GM19463 (cell line): ENCODE data around the gene PI4KA.
"Not testable (repeated sequence)": the region's sequence is repeated elsewhere in the genome, so short reads cannot be mapped to it uniquely, and the experiment has no call there.

Experiments used
- ATAC-seq: cut with Tn5 transposase; IDR thresholded peaks from one replicate; pipeline ENCODE4 v1.9.1; 2021; ENCODE audit warnings: mild to moderate bottlenecking, moderate library complexity; ENCODE audit not compliant: unreplicated experiment

PI4KA gene

DNA sequence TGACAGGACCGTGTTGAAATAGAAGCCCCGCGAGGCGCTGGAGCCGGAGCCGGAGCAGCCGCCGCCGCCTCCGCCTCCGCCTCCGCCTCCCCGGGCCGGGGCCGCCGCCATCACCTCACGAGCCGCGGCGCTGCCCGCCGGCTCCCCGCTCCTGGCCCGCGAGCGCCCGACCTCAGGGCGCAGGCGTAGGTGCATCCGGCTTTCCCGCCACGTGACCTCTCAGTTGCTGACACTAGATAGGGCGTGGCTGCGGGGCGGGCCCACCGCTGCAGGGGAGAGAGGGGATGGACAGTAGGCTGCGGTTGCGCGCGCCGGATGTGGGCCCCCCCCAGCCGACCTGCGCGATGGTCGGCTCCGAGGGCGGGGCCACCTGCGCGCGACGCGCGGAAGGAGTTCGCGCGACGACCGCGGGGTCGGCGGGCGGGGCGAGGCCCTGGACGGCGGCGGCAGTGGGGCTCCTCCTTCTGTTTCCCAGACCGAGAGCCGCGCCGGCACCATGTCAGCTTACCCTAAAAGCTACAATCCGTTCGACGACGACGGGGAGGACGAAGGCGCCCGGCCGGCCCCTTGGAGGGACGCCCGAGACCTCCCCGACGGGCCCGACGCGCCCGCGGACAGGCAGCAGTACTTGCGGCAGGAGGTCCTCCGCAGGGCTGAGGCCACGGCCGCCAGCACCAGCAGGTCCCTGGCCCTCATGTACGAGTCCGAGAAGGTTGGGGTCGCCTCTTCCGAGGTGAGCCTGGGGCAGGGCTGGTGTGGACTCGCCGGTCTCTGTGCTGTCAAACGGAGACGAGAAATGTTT is at the start of gene PI4KA, which contains the start of gene SNAP29:
TSS of gene PI4KA (minus strand) at position 197 of the 802 bp plus-strand sequence. CDS start at position 111, 86 bp downstream.
TSS of gene SNAP29 (plus strand) at position 393 of the 802 bp plus-strand sequence. CDS start at position 497, 104 bp downstream.
- peak; percentile 91 for ATAC-seq

DNA sequence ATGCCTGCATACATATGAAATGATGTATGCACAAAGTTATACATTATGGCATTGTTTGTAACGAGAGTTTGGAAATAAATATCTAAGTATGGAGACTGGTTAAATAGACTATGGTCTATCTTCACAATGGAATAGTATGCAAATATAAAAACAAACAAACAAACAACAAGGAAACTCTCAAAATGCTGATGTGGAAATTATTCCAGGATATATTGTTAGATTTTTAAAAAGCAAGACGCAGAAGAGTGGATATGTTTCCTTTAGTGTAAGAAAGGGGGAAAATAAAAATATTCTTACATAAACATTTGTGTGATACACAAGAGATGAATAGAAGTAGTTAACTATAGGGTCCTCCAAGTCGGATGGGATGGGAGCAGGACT is 47.8 kb upstream of the PI4KA start:
- ATAC-seq = no peak

DNA sequence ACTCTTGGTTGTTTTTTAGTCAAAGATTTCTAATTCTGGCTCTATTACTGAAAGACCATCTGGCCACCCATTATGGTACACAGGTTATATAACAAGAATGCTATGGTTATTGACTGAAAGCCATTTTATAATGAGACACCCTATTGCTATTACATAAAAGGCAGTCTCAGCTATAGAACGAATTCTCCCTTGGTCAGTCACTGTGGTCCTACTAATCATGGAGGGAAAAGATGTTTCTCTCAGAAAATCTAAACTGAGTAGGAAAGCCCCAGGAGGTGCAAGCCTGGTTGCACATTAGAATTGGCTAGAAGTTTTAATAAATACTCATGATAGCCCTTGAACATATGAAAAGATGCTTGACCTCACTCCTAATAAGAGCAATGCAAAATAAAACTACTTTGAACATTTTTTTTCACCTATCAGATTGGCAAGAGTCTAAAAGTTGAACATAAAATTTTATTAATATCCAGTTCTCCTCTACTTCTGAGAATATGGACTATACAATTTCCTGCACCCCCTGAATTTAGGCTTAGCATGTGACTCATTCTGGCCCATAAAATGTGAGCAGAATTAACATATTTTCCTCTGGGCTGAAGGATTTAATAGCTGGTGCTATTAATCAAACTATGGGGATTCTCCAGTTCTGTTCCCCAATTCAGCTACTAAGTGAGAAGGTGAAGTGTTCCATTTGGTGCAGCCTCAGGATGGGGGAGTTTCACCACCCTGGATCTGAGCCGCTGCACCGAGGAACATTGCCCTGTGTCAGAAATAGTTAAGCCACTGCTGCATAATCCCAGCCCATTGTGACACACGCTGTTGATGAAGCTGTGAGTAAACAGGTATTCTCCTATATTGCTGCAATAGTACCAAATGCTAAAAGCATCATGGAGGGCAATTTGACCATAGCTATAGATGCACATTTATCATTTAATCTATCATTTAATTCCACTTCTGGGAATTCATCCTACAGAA is 47.1 kb upstream of the PI4KA start:
- ATAC-seq = no peak

DNA sequence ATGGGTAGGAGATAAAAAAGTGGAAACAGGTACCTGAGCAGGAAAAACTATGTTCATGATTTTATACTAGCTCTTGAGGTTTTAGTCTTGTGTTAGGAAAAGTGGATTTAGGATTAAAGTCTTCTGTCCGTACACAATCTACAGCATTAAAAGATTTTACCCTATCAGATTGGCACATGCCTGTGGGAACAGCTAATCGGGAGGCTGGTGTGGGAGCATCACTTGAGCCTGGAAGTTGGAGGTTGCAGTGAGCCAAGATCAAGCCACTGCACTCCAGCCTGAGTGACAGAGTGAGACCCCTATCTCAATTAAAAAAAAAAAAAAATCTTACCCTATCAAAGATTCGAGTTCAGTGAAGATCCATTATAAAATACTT is 46.4 kb upstream of the PI4KA start:
- no peak for ATAC-seq

DNA sequence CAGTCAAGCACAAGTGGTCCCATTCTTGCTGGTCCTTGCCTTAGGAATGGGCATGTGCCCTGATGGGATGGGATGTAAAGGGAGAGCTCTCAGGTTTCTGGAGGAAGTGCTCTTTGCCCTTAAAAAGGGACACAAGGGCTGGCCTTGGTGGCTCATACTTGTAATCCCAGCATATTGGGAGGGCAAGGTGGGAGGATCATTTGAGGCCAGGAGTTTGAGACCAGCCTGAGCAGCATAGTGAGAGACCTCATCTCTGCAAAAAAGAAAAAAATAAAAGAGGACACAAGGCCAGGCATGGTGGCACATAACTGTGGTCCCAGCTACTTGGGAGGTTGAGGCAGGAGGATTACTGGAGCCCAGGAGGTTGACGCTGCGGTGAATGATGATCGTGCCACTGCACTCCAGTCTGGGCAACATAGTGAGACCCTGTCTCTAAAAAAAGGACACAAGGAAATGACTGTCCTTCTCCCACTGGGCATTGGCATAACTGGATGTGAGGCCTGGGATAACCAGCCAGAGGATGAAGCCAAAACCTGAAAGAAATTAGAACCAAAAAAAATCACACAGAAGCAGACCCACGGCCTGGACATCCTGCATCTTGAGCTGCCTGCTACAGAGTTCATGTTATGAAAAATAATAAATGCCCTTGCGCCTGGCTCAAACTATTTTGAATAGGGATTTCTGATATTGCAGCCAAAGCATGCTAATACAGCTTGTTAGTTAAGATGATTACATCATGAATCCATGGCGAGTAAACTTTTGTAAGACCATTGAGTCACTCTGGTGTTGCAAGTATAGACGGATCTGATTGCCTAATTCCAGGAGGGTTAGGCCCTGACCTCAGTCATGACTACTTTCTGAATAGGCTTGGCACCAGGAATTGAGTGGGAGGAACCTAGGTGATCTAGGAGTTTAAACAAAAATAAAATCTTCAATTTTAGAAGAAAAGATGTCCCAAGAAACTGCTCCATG is 45.7 kb upstream of the PI4KA start:
- no peak for ATAC-seq

DNA sequence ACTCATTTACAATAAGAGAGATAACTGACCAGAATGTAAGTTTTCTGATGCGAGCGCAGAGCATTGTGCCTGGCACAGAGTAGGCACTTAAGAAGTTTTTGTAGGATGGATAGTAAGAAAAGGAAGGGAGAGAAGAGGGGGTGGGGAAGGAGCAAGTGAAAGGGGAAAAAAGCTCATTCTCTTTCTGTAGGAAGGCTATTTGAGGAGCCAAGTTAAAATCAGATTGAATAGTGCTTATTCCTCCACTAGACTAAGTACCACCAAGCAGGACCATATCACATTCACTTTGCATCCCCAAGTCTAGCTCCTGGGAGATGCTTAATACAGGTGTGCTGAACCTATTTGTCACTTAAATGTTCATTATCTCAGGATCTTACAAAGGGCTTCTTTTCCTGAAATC is 44.5 kb upstream of the PI4KA start:
- ATAC-seq = no peak

DNA sequence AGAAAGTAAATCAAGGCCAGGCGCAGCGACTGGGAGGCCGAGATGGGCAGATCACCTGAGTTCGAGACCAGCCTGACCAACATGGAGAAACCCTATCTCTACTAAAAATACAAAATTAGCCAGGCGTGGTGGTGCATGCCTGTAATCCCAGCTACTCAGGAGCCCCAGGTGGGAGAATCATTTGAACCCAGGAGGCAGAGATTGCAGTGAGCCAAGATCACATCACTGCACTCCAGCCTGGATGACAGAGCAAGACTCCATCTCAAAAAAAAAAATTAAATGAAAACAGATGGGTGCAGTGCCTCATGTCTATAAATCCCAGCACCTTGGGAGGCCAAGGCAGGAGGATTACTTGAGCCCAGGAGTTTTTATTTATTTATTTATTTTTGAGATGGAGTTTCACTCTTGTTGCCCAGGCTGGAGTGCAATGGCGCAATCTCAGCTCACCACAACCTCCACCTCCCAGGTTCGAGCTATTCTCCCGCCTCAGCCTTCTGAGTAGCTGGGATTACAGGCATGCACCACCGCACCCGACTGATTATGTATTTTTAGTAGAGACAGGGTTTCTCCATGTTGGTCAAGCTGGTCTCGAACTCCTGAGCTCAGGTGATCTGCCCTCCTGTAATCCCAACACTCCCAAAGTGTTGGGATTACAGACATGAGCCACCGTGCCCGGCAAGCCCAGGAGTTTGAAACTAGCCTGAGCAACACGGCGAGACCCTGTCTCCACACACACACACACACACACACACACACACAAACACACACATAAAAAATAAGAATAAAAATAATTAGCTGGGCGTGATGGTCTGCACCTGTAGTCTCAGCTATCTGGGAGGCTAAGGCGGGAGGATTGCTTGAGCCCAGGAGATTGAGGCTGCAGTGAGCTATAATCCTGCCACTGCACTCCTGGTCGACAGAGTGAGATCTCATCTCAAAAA is 42.8 kb upstream of the PI4KA start:
- ATAC-seq = not testable (repeated sequence)

DNA sequence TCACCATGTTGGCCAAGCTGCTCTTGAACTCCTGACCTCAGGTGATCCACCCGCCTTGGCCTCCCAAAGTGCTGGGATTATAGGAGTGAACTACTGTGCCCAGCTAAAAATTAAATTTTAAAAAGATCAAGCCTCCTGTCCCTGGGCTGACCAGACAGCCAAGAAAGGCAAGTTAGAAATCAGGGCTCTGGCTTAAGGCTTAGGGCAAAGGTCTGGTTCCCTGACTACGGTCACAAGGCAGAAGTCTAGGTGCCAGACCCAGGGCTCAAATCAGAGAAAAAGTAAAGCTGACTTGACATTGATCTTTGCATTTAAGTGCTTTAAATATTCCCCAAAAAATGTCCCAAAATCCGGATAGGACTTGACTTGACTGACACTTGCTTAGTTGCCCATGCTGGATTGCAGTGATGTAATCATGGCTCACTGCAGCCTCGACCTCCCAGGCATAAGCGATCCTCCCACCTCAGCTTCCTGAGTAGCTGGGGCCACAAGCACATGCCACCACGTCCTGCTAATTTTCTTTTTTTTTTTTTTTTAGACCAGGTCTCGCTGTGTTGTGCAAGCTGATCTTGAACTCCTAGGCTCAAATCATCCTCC is 41.3 kb upstream of the PI4KA start:
- no peak for ATAC-seq

DNA sequence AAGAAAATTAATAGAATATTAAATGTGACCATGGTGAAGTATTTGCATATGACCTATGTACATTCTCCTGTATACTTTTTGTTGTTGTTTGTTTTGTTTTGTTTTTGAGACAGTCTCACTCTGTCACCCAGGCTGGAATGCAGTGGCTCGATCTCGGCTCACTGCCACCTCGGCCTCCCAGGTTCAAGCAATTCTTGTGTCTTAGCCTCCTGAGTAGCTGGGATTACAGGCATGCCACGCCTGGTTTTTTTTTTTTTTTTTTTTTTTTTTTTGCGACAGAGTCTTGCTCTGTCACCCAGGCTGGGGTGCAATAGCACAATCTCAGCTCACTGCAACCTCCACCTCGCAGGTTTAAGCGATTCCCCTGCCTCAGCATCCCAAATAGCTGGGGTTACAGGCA is 39.1 kb upstream of the PI4KA start:
- not testable (repeated sequence) for ATAC-seq

DNA sequence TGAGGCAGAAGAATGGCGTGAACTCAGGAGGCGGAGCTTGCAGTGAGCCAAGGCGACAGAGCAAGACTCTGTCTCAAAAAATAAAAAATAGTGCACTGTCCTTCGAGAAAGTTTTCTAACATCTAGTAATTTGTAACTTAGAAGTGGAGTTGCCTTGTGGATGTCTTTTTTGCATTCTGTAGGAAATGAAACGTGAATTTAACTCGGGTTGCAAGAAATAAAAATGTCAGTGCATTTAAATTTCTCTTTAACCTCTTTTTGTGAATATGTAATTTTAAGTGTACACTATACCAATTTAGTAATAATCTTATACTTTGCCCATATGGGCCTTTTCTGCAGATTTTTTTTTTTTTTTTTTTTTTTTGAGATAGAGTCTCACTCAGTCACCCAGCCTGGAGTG is 32.4 kb upstream of the PI4KA start:
- ATAC-seq = no peak

DNA sequence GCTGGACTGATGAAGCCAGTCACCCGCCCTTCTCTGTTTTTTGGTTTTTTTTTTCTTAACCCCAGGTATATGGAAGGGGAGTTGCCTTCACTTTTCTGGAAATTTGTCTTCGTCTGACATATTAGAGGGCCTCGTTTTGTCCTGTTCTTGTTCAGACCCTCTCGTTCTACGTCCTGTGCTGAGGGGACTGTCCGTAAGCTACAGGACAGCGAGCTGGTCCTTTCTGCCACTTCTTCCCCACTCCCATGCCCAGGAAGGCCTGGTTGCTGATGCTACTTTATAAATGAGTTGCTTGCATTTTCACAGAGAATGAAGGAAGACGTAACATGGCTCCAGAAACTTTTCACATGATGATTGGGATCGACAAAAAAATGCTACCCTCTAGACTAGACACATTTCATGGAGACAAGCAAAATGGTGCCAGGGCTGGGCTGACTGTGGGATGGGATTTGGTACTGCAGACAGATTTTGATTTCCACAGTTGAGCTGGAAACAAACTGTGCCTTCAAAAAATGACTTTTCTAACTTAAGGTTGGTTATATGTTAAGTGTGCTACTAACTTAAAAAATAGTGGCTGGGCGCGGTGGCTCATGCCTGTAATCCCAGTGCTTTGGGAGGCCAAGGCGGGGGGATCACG is 31.4 kb upstream of the PI4KA start:
- ATAC-seq = no peak

DNA sequence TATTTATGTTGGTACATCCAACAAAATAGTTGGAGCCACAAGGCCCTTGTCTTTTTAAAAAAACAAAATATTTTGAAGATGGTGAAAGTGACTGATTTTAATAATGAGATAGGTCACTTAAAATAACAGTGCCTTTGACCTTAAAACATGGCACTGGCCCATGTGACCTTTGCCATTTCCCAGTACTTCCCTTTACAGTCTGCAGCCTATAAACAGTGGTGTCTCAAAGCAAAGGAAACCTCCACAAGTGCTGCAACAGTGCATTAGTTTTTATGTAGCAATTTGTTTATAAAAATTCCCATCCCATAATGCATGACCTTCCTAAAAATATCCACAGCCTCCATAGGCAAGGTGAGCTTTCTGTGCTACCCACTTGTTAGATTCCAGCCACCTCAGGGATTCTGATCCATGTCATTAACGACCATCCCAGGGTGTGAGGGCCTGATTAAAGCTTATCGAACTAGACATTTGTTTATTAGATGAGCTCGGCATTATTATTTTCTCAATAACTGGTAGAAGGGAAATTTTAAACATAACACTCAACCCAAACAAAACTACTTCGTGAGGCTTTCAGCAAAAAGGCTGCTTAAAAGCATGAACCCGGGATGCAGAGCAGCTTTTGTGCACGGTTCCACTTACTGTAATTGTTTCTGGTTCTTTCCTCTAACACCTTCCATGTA is 30.6 kb upstream of the PI4KA start:
- ATAC-seq = no peak

DNA sequence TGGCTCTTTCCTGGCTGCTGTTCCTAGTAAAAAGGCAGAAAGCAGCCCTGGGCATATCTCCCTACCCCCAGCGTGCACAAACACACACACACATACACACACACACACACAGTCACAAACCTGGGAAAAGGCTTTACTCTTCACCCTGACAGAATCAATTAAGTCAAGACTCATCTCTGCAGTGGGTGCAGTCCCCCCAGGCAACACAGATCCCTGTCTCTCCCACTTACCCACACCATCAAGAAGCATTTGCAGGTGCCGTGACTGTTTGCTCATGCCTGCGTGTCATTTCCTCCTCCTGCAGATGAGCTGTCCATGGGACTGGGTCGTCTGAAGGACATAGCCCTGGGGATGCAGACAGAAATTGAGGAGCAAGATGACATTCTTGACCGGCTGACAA is 28.8 kb upstream of the PI4KA start:
- ATAC-seq = no peak

DNA sequence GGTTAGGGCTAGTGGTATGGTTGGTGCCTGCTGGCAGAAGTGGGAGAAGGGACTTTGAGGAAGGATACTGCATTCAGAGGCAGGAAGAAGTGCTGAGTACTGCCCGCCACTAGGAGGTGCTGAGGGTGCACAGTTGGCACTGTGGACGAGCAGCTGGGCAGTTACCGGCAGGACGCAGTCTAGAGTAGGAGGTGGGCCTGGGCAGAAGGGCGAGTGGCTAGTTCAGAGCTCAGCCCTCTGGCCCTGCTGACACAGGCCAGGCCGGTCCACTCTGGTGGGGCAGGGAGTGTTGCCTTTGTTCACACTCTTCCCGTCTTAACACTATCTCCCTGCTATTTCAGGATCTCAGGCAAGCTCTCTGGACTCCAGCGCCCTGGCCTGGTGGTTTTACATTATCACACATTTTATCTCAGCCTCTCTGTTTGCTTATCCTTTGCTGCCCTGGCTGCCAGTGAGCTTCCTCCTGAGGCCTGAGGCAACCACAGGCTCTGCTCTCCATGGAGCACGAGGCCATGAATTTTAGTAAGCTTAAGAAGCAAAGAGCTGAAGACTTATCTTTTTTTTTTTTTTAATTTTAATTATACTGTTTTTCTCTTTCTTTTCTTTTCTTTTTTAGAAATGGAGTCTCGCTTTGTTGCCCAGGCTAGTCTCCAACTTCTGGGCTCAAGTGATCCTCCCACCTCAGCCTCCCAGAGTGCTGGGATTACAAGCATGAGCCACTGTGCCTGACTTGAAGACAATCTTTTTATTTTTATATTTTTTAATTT is 27.1 kb upstream of the PI4KA start:
- no peak for ATAC-seq

DNA sequence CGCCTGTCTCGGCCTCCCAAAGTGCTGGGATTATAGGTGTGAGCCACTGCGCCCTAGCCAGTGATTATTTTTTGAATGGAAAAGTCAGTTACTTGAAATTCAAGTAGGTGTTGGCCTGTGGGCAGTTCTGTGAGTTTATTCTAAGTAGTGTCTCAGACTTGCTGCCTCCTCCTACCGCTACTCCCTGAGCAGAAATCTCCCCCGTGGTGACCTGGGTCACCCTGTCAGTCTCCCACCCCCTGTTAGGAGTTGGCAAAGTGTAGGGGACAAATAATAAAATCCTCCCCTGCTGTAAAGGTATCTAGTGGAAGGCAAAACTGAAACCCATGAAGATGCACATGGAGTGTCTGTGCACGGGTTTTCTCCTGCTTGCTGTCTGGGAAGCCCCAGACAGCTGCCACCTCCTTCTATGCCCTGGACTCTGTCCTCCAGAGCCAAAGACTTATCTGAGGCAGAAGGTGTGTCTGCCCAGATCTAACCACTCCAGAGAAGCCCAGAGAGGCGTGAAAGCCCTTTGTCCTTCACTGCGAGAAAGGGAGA is 26.5 kb upstream of the PI4KA start:
- no peak for ATAC-seq

DNA sequence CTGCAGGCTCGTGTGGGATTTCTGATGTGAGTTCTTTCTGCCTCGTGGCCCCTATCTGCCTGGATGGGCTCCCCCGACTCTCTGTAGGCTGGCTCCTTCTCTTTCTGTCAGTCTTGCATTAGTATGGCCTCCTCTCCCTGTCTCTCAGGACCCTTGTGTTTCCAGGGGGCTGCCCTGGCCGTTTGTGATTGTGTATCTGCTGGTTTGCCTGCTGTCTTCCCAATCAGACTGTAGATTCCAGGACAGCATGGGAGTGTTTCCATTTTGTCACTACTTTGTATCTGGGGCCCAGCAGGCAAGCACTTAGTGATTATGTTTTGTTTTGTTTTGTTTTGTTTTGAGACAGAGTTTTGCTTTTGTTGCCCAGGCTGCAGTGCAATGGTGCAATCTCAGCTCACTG is 25.8 kb upstream of the PI4KA start:
- no peak for ATAC-seq

DNA sequence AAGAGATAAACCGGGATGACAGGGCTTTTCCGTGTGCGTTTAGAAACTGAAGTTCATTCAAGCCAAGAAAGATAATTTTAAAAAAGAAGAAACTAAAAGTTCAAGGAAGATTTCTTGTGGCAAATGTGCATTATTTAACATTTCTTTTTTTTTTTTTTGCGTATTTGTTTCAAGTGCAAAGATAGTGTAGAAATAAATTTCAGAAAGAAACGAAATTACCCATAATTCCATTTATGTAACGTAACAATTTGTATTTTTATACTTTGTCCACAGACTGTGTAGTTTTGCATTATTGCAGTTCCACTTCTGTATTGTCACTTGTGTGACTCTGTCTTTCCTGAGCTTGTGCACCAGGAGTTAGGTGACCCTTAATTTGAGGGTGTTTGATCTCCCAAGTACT is 24.2 kb upstream of the PI4KA start:
- ATAC-seq = no peak
